ENCODE results near the gene GATD1.

GRCh38 chr11:728901-729491 is 48.3 kb downstream of the GATD1 start:
- no peak for TF ChIP-seq CTCF (conservative IDR thresholded peaks at IDR 0.05 in 1 of 2, IDR thresholded peaks at IDR 0.05 in 1 of 2; ENCODE audit: low read depth in 1 of 2, low read length in 2 of 2)
- no peak for TF ChIP-seq EZH2 (IDR thresholded peaks at IDR 0.05; ENCODE audit: low read length, missing control alignments)
